GM04504 (cell line): ENCODE data around the gene METTL13.

ENCODE experiments used
- DNase-seq: peaks from one replicate; pipeline ENCODE4 v3.0.0-alpha.2; 2012; ENCODE audit warnings: low read depth

Gene METTL13

GRCh38 chr1:171802207-171802606 lies 20.7 kb downstream of the METTL13 start:
- DNase-seq: no peak

GRCh38 chr1:171803045-171803444 lies 21.6 kb downstream of the METTL13 start:
- DNase-seq: peak; percentile 81

- no peak for DNase-seq
Observed at GRCh38 chr1:171803461-171804022, 22.1 kb downstream of the METTL13 start.

- no peak for DNase-seq
Observed at GRCh38 chr1:171805395-171806115, 24.1 kb downstream of the METTL13 start.

GRCh38 chr1:171807556-171807955 lies 26.1 kb downstream of the METTL13 start:
- no peak for DNase-seq

- DNase-seq: no peak
Observed at GRCh38 chr1:171809834-171810233, 28.4 kb downstream of the METTL13 start.

GRCh38 chr1:171811672-171812071 lies 30.2 kb downstream of the METTL13 start:
- no peak for DNase-seq

- peak; percentile 64 for DNase-seq
Observed at GRCh38 chr1:171814692-171815091, 33.2 kb downstream of the METTL13 start.

- no peak for DNase-seq
Observed at GRCh38 chr1:171816300-171816901, 34.9 kb downstream of the METTL13 start.

GRCh38 chr1:171817511-171818265 lies 36.2 kb downstream of the METTL13 start:
- peak; percentile 67 for DNase-seq

GRCh38 chr1:171819946-171820345 lies 38.5 kb downstream of the METTL13 start:
- DNase-seq: no peak

- DNase-seq: no peak
Observed at GRCh38 chr1:171826973-171827372, 45.5 kb downstream of the METTL13 start.

GRCh38 chr1:171828794-171829193 lies 47.3 kb downstream of the METTL13 start:
- no peak for DNase-seq

GRCh38 chr1:171833091-171833825 lies 51.8 kb downstream of the METTL13 start:
- no peak for DNase-seq

- DNase-seq: no peak
Observed at GRCh38 chr1:171834821-171835220, 53.4 kb downstream of the METTL13 start.

GRCh38 chr1:171835891-171836290 lies 54.4 kb downstream of the METTL13 start:
- DNase-seq: no peak

- DNase-seq: peak; percentile 47
Observed at GRCh38 chr1:171841050-171841910, 59.8 kb downstream of the METTL13 start, which contains the start of gene DNM3. Gene DNM3, plus strand, starts transcription at chr1:171841498. Its CDS starts 159 bp downstream, at chr1:171841657.

- DNase-seq: no peak
Observed at GRCh38 chr1:171841931-171842761, 60.7 kb downstream of the METTL13 start.

GRCh38 chr1:171844381-171844780 lies 62.9 kb downstream of the METTL13 start:
- no peak for DNase-seq

GRCh38 chr1:171845998-171846397 lies 64.5 kb downstream of the METTL13 start:
- no peak for DNase-seq
